HG02678 (cell line): ENCODE results near the gene OR6C76.
A peak's percentile ranks its signal among the peaks of the same experiment; 100 is the strongest.

Experiments
- ATAC-seq: cut with Tn5 transposase; IDR thresholded peaks from one replicate; pipeline ENCODE4 v1.9.1; 2021; ENCODE audit warnings: mild to moderate bottlenecking, moderate library complexity; ENCODE audit not compliant: unreplicated experiment

The OR6C76 gene

DNA sequence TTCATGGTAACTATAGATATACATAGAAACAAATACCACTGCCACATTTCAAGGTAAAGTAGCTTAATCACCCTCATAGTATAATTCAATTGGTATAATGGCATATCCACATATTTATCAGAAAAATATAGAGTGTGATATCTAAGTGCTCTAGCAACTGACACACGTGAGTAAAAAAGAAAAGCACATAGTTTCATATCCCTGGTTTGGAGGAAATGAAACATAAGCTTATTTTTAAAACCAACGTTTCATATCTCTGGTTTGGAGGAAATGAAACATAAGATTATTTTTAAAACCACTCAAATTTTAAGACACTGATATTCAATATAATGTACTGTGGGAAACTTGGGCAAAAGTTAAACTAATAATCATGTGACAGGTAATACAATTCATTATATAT lies 41.8 kb downstream of the OR6C76 start:
- ATAC-seq, result peak; percentile 57

DNA sequence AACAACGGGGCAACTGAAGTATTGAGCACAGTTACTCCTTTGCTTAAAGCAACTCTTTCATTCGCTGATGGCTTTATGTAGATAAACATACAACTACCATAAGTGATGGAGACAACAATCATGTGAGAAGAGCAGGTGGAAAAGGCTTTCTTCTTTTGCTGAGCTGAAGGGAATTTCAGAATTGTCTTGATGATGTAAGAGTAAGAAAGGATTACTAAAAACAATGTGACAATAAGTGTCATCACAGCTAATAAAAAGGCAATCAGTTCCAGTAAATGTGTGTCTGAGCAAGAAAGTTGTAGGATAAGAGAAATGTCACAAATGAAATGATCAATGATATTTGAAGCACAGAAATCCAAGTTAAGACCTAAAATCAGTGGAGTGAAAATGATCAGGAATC lies 43.2 kb downstream of the OR6C76 start:
- ATAC-seq, result no peak

DNA sequence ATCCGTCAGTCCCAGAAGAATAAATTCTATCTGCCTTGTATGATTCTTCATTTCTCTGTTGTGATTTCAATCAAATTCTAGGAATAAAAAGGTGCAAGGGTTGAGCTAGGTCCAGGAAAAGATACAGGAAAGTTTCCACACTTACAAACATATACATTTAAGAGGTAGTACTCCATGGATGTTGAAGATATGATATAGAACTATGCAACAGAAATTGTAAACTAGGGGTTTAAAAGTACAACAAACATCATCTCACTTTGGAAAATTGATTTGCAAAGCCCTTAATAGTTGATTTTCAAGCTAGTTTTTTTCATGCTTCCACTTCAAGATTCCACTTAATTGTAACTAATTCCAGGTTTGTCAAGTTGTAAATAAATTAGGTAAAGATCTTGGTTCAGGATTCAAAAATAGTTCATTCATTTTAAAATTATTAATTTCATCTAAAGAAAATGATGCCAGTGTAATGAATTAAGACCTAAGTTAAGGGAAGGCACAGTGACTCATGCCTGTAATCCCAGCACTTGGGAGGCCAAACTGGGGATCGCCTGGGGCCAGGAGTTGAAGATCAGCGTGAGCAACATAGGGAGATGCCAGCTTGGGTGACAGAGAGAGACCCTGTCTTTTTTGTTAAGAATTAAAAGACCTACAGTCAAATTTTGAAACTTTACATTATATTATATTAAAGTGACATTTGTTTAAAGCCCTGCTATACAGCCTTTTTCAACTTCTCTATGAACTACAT lies 44.2 kb downstream of the OR6C76 start, which contains the start of gene OR6C70:
OR6C70 (minus strand) TSS at position 51 of the 742 bp plus-strand sequence; CDS start at position 51, 0 bp downstream.
- no peak for ATAC-seq

DNA sequence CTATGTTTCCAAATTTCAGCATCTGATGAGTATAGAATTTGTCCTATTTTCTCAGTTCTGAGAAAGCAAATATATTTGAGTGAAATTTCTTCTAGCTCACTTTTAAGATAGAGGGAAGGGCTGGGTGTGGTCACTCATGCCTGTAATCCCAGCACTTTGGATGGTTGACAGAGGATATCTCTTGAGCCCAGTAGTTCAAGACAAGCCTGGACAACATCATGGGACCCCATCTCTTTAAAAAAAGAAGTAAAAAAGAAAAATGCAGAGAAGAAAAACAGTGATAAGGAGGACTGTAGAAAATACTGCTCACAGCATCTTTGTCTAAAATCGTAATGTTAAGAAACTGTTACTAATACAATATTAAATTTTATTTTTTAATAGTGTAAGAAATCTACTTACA lies 46.2 kb downstream of the OR6C76 start:
- ATAC-seq, result no peak
